Endothelial cell of umbilical vein (primary cell): ENCODE data around the gene CCDC142. TPM values are rescaled to one million over a fixed set of nuclear protein-coding genes. Genes with fewer than 3 reads are reported as not detected.

Experiments
- BruUV-seq: library from RNA; stranded (reverse); fragments of 400-500 nt; replicated peaks from 2 replicates; lab custom pipeline; 2021; lab: Mats Ljungman, UMichigan
- CTCF ChIA-PET: fragments of 300-600, 350-600 bp; sonication (Branson Sonifier 250); formaldehyde crosslinking; loops from one replicate; lab custom pipeline; 2021; ENCODE audit warnings: antibody characterized with exemption, inconsistent platforms; lab: Charles Lee
- POLR2A ChIA-PET: fragments of 300-600, 350-600 bp; sonication (Branson Sonifier 250); formaldehyde crosslinking; loops from one replicate; lab custom pipeline; 2021; ENCODE audit warnings: antibody characterized with exemption, inconsistent platforms; lab: Charles Lee
- DNase-seq: peaks from one replicate; pipeline ENCODE4 v3.0.0-alpha.2; 2011; ENCODE audit warnings: low read depth, low spot score
- FAIRE-seq: peaks from 2 replicates; lab custom pipeline; 2011; peaks lifted over from hg19 to GRCh38; lab: Jason Lieb, UNC
- H2AFZ ChIP-seq: 2 replicates; pipeline ENCODE4 v1.6.0; 2012; ENCODE audit warnings: low read depth, low read length, control low read depth, inconsistent platforms
- H3K27ac ChIP-seq: 2 replicates; pipeline ENCODE4 v1.5.1; 2011; ENCODE audit warnings: low read depth, mild to moderate bottlenecking, control low read depth, low read length, moderate library complexity; ENCODE audit not compliant: insufficient read depth
- H3K27me3 ChIP-seq, 2 experiments: 2 replicates each; pipeline versions ENCODE4 v1.6.0 to v1.6.1; 2011; ENCODE audit warnings: low read length in 2 of 2, mixed read lengths in 1 of 2; ENCODE audit not compliant: control insufficient read depth in 2 of 2, insufficient read depth in 2 of 2
- H3K36me3 ChIP-seq, 2 experiments: 2 replicates in 1 of 2; 3 replicates in 1 of 2; pipeline ENCODE4 v1.5.1; 2011; ENCODE audit warnings: low read length in 2 of 2, mild to moderate bottlenecking in 1 of 2, moderate library complexity in 1 of 2; ENCODE audit not compliant: control insufficient read depth in 2 of 2, insufficient read depth in 2 of 2; ENCODE audit errors: extremely low read depth in 1 of 2
- H3K4me1 ChIP-seq: 3 replicates; pipeline ENCODE4 v1.5.1; 2011; ENCODE audit warnings: mild to moderate bottlenecking, low read length; ENCODE audit not compliant: control insufficient read depth, insufficient read depth; ENCODE audit errors: extremely low read depth
- H3K4me2 ChIP-seq: 2 replicates; pipeline ENCODE4 v1.6.1; 2011; ENCODE audit warnings: low read length, control low read depth, mixed read lengths; ENCODE audit not compliant: insufficient read depth
- H3K4me3 ChIP-seq, 3 experiments: fragments of 200-600 bp in 1 of 3; sonication (generic), shearing (Covaris generic) in 1 of 3; replicated peaks in 1 of 3; 2 replicates each; pipeline ENCODE4 v1.5.1; 2011 to 2016; ENCODE audit warnings: control low read depth in 3 of 3, low read length in 3 of 3, mild to moderate bottlenecking in 2 of 3, inconsistent platforms in 1 of 3, low read depth in 1 of 3, moderate library complexity in 1 of 3; ENCODE audit not compliant: insufficient read depth in 1 of 3
- H3K79me2 ChIP-seq: 2 replicates; pipeline ENCODE4 v1.6.0; 2012; ENCODE audit warnings: low read length, inconsistent platforms; ENCODE audit not compliant: control insufficient read depth, insufficient read depth
- H3K9ac ChIP-seq: replicated peaks from 2 replicates; pipeline ENCODE3; 2011; ENCODE audit warnings: low read length, control low read depth; ENCODE audit not compliant: insufficient read depth; ENCODE audit errors: extremely low read depth
- H3K9me1 ChIP-seq: replicated peaks from 3 replicates; pipeline ENCODE4 v1.6.0; 2011; ENCODE audit warnings: mild to moderate bottlenecking, low read length; ENCODE audit not compliant: control insufficient read depth, insufficient read depth; ENCODE audit errors: extremely low read depth
- H3K9me3 ChIP-seq: replicated peaks from 2 replicates; pipeline ENCODE4 v1.5.1; 2012; ENCODE audit warnings: low read length, inconsistent platforms; ENCODE audit not compliant: control insufficient read depth, insufficient read depth
- H4K20me1 ChIP-seq: replicated peaks from 2 replicates; pipeline ENCODE3; 2011; ENCODE audit warnings: mild to moderate bottlenecking, low read length; ENCODE audit not compliant: control insufficient read depth, insufficient read depth; ENCODE audit errors: extremely low read depth
- CTCF ChIP-seq, 2 donors: IDR thresholded peaks; 1 replicate in 1 of 2; 2 replicates in 1 of 2; pipeline ENCODE4 v1.5.1; 2011; ENCODE audit warnings: low read length in 2 of 2, mild to moderate bottlenecking in 2 of 2, moderate library complexity in 2 of 2, control low read depth in 1 of 2, inconsistent platforms in 1 of 2, low read depth in 1 of 2; ENCODE audit not compliant: insufficient read depth in 1 of 2; ENCODE audit errors: extremely low read depth in 1 of 2
- EZH2 ChIP-seq: IDR thresholded peaks from 2 replicates; pipeline ENCODE4 v1.6.1; 2012; ENCODE audit warnings: borderline replicate concordance, low read depth, mild to moderate bottlenecking, moderate library complexity, low read length, inconsistent platforms; ENCODE audit not compliant: severe bottlenecking
- FOS ChIP-seq: IDR thresholded peaks from 2 replicates; pipeline ENCODE4 v1.6.1; 2011; ENCODE audit warnings: mild to moderate bottlenecking, low read length, moderate library complexity, borderline replicate concordance; ENCODE audit not compliant: insufficient read depth
- GATA2 ChIP-seq: IDR thresholded peaks from 2 replicates; pipeline ENCODE4 v1.7.0; 2011; ENCODE audit warnings: low read depth, mild to moderate bottlenecking, moderate library complexity, mixed read lengths, low read length; ENCODE audit not compliant: insufficient read length, insufficient read depth
- JUN ChIP-seq: IDR thresholded peaks from 2 replicates; pipeline ENCODE4 v1.6.1; 2011; ENCODE audit warnings: borderline replicate concordance, low read depth; ENCODE audit not compliant: insufficient read length, insufficient read depth
- MAX ChIP-seq: IDR thresholded peaks from 2 replicates; pipeline ENCODE4 v1.6.1; 2011; ENCODE audit not compliant: insufficient read depth, insufficient read length
- MYC ChIP-seq: IDR thresholded peaks from one replicate; pipeline ENCODE4 v1.6.1; 2011; ENCODE audit warnings: mild to moderate bottlenecking, low read depth, low read length
- POLR2A ChIP-seq: IDR thresholded peaks from 2 replicates; pipeline ENCODE4 v1.6.1; 2012; ENCODE audit warnings: low read depth, mild to moderate bottlenecking, control low read depth, low read length
- POLR2AphosphoS5 ChIP-seq: IDR thresholded peaks from 2 replicates; pipeline ENCODE4 v1.6.1; 2012; ENCODE audit warnings: low read depth, mild to moderate bottlenecking, control low read depth, low read length, moderate library complexity; ENCODE audit not compliant: insufficient read depth
- dilution Hi-C: fragments of 300-500 bp; cut with MboI; formaldehyde crosslinking; loops from one replicate; pipeline ENCODE4 v1.15.0; 2019; ENCODE audit warnings: low sequenced_read_pairs; ENCODE audit not compliant: extremely low pct_ligation_motif_present
- intact Hi-C: fragments of 100-400 bp; cut with micrococcal nuclease; formaldehyde crosslinking; loops from one replicate; pipeline ENCODE4 v1.10.0; 2022
- polyA plus RNA-seq, 4 experiments: library from polyadenylated mRNA; depleted of rRNA in 3 of 4; stranded (reverse) in 3 of 4; unstranded in 1 of 4; fragments of >200 nt; gene quantifications; 2 replicates each; pipeline versions ENCODE4 v1.2.1 to v1.2.3, GENCODE V29; 2011 to 2012; ENCODE audit warnings: missing spikeins in 1 of 4
- total RNA-seq: library from RNA; stranded (reverse); gene quantifications from 2 replicates; pipeline ENCODE4 v1.2.3, GENCODE V29; 2021

CCDC142 gene
- total and polyA plus RNA-seq, 2 donors (not counting 3 experiments of a cell fraction or from before 2014, with no cell fraction given) = 12.8 to 23.8 TPM

- ChIA-PET POLR2A (no interaction called here), CTCF (no interaction called here)
- dilution Hi-C loops (no loop called here), intact Hi-C loops (loop anchor here (5.0 kb wide), 1 partner anchor 37 kb away; no protein-coding TSS in a partner anchor)
- Histone ChIP-seq H4K20me1 (no peaks in the 10 kb centered on the region), H3K27me3 (peaks cover 23 to 35% of the 10 kb centered on the region in 2 experiments), H2AFZ (no peak overlapping the region), H3K4me2 (no peak overlapping the region), H3K9ac (no peak overlapping the region), H3K9me1 (no peaks in the 10 kb centered on the region), H3K36me3 (peaks cover 3 to 12% of the 10 kb centered on the region in 2 experiments), H3K27ac (no peak overlapping the region), H3K4me3 (no peak overlapping the region), H3K9me3 (no peaks in the 10 kb centered on the region), H3K4me1 (peaks cover 22% of the 10 kb centered on the region), H3K79me2 (no peaks in the 10 kb centered on the region)
- FAIRE-seq = no peak
- no peak for DNase-seq
- TF ChIP-seq CTCF (IDR thresholded peaks at IDR 0.05; ENCODE audit: extremely low read depth in 1 of 2, insufficient read depth in 1 of 2, low read depth in 1 of 2, low read length in 2 of 2) = no peak
- TF ChIP-seq JUN = no peak
- TF ChIP-seq FOS = no peak
- TF ChIP-seq MYC = no peak
- no peak for TF ChIP-seq POLR2AphosphoS5
- no peak for TF ChIP-seq EZH2
- TF ChIP-seq MAX = no peak
- no peak for TF ChIP-seq GATA2
- no peak for TF ChIP-seq POLR2A
- no TSS peak for BruUV-seq
Measured at GRCh38 chr2:74495440-74495839, 12.6 kb upstream of the CCDC142 start.
